Astrocyte (in vitro differentiated cells and primary cell): Measurements from ENCODE around the gene ZNF622. TPM values are rescaled to one million over a fixed set of nuclear protein-coding genes. Genes with fewer than 3 reads are reported as not detected.

Experiments
- DNase-seq: peaks from one replicate; pipeline ENCODE4 v3.0.0-alpha.2; 2010; ENCODE audit warnings: low read depth
- FAIRE-seq: peaks from 2 replicates; lab custom pipeline; 2011; peaks lifted over from hg19 to GRCh38; lab: Jason Lieb, UNC
- H2AFZ ChIP-seq: 2 replicates; pipeline ENCODE4 v1.6.0; 2012; ENCODE audit warnings: low read depth, low read length, inconsistent platforms
- H3K27ac ChIP-seq: 2 replicates; pipeline ENCODE4 v1.5.1; 2011; ENCODE audit warnings: low read depth, low read length, inconsistent platforms
- H3K27me3 ChIP-seq: 2 replicates; pipeline ENCODE4 v1.6.0; 2011; ENCODE audit warnings: low read length, inconsistent platforms; ENCODE audit not compliant: insufficient read depth
- H3K36me3 ChIP-seq: 2 replicates; pipeline ENCODE4 v1.5.1; 2011; ENCODE audit warnings: low read length, inconsistent platforms; ENCODE audit not compliant: insufficient read depth
- H3K4me1 ChIP-seq: 2 replicates; pipeline ENCODE4 v1.5.1; 2011; ENCODE audit warnings: low read length, inconsistent platforms; ENCODE audit not compliant: insufficient read depth
- H3K4me2 ChIP-seq: 2 replicates; pipeline ENCODE4 v1.6.0; 2012; ENCODE audit warnings: low read length, inconsistent platforms
- H3K4me3 ChIP-seq: 2 replicates; pipeline ENCODE4 v1.5.1; 2011; ENCODE audit warnings: low read depth, mild to moderate bottlenecking, low read length, inconsistent platforms; ENCODE audit not compliant: insufficient read depth
- H3K79me2 ChIP-seq: 2 replicates; pipeline ENCODE4 v1.6.0; 2012; ENCODE audit warnings: mild to moderate bottlenecking, low read length, inconsistent platforms; ENCODE audit not compliant: insufficient read depth
- H3K9ac ChIP-seq: 2 replicates; pipeline ENCODE4 v1.6.0; 2012; ENCODE audit warnings: mild to moderate bottlenecking, low read length, inconsistent platforms
- H3K9me3 ChIP-seq: 2 replicates; pipeline ENCODE4 v1.5.1; 2012; ENCODE audit warnings: low read depth, mild to moderate bottlenecking, low read length, inconsistent platforms; ENCODE audit not compliant: insufficient read depth
- H4K20me1 ChIP-seq: 2 replicates; pipeline ENCODE4 v1.6.0; 2012; ENCODE audit warnings: low read length, inconsistent platforms; ENCODE audit not compliant: insufficient read depth
- H3K27ac Mint-ChIP-seq: one replicate; pipeline ENCODE4 v1.8.0; 2021; ENCODE audit warnings: mild to moderate bottlenecking, mixed read lengths; ENCODE audit not compliant: unreplicated experiment
- H3K27me3 Mint-ChIP-seq: one replicate; pipeline ENCODE4 v1.8.0; 2021; ENCODE audit warnings: low read depth, mixed read lengths; ENCODE audit not compliant: unreplicated experiment
- H3K36me3 Mint-ChIP-seq: one replicate; pipeline ENCODE4 v1.8.0; 2021; ENCODE audit warnings: low read depth, mixed read lengths; ENCODE audit not compliant: unreplicated experiment
- H3K4me1 Mint-ChIP-seq: one replicate; pipeline ENCODE4 v1.8.0; 2021; ENCODE audit warnings: low read depth, mixed read lengths; ENCODE audit not compliant: unreplicated experiment
- H3K4me3 Mint-ChIP-seq: one replicate; pipeline ENCODE4 v1.8.0; 2021; ENCODE audit warnings: mild to moderate bottlenecking, moderate library complexity, mixed read lengths; ENCODE audit not compliant: unreplicated experiment
- H3K9me3 Mint-ChIP-seq: one replicate; pipeline ENCODE4 v1.8.0; 2021; ENCODE audit warnings: mild to moderate bottlenecking, mixed read lengths; ENCODE audit not compliant: unreplicated experiment
- EZH2 ChIP-seq: IDR thresholded peaks from 2 replicates; pipeline ENCODE4 v1.6.1; 2012; ENCODE audit warnings: mild to moderate bottlenecking, low read length, inconsistent platforms; ENCODE audit not compliant: insufficient read depth
- total RNA-seq: library from RNA; stranded (reverse); gene quantifications from 2 replicates; pipeline ENCODE4 v1.2.1, GENCODE V29; 2021
- TF ChIP-seq, protein P1 (sequence below): IDR thresholded peaks from 2 replicates; pipeline ENCODE4 v1.5.1; 2011; ENCODE audit warnings: low read depth, mild to moderate bottlenecking, inconsistent platforms, low read length, moderate library complexity; ENCODE audit not compliant: insufficient read depth

The ZNF622 gene
- total RNA-seq, 1 donor from 2014 or later, result 56.4 TPM

- H3K9ac ChIP-seq, result no peak overlapping the region
- peak overlapping the region; percentile 10 for H3K4me2 ChIP-seq
- H4K20me1 ChIP-seq, result no peaks in the 10 kb centered on the region
- no peaks in the 10 kb centered on the region for H3K4me1 ChIP-seq
- H3K27me3 Mint-ChIP-seq, result peaks cover 6% of the 10 kb centered on the region
- no peak for FAIRE-seq
- no peaks in the 10 kb centered on the region for H3K27me3 ChIP-seq
- H3K27ac Mint-ChIP-seq, result no peak overlapping the region
- no peak for DNase-seq
- H3K27ac ChIP-seq, result no peak overlapping the region
- H3K4me3 Mint-ChIP-seq, result no peak overlapping the region
- no peak overlapping the region for H3K4me3 ChIP-seq
- peaks cover 14% of the 10 kb centered on the region for H3K4me1 Mint-ChIP-seq
- no peak overlapping the region for H2AFZ ChIP-seq
- peaks cover 4% of the 10 kb centered on the region for H3K9me3 Mint-ChIP-seq
- no peaks in the 10 kb centered on the region for H3K36me3 ChIP-seq
- no peaks in the 10 kb centered on the region for H3K79me2 ChIP-seq
- no peaks in the 10 kb centered on the region for H3K9me3 ChIP-seq
- H3K36me3 Mint-ChIP-seq, result no peaks in the 10 kb centered on the region
- TF ChIP-seq, protein P1, sequence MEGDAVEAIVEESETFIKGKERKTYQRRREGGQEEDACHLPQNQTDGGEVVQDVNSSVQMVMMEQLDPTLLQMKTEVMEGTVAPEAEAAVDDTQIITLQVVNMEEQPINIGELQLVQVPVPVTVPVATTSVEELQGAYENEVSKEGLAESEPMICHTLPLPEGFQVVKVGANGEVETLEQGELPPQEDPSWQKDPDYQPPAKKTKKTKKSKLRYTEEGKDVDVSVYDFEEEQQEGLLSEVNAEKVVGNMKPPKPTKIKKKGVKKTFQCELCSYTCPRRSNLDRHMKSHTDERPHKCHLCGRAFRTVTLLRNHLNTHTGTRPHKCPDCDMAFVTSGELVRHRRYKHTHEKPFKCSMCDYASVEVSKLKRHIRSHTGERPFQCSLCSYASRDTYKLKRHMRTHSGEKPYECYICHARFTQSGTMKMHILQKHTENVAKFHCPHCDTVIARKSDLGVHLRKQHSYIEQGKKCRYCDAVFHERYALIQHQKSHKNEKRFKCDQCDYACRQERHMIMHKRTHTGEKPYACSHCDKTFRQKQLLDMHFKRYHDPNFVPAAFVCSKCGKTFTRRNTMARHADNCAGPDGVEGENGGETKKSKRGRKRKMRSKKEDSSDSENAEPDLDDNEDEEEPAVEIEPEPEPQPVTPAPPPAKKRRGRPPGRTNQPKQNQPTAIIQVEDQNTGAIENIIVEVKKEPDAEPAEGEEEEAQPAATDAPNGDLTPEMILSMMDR, result no peak
- no peak for TF ChIP-seq EZH2
These were observed 43.3 kb upstream of the ZNF622 start for GRCh38 chr5:16508730-16509531.

DNA sequence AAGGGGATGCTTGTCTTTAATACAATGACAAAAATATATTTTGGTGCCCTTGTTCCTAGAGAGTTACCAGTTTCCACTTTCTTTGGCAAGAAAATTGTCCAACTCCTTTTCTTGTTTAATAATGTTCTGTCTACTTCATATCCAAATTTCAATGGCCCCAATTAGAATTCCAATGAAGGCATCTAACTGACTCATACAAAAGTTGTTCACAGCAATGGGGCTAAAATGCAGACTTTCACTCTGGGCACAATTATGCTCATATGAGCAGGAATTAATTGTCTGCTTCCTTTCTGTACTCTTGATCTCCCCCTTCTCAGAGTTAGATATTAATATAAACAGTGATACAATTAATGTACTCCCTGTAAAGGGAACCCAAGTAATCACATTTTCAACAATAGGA is 42.1 kb upstream of the ZNF622 start:
- Mint-ChIP-seq H3K9me3 (peaks cover 4% of the 10 kb centered on the region), H3K4me3 (no peak overlapping the region), H3K27me3 (no peaks in the 10 kb centered on the region), H3K36me3 (no peaks in the 10 kb centered on the region), H3K27ac (no peak overlapping the region), H3K4me1 (peaks cover 14% of the 10 kb centered on the region)
- no peaks in the 10 kb centered on the region for H3K9me3 ChIP-seq
- TF ChIP-seq, protein P1, result no peak
- TF ChIP-seq EZH2, result no peak
- no peaks in the 10 kb centered on the region for H3K4me1 ChIP-seq
- H3K79me2 ChIP-seq, result no peaks in the 10 kb centered on the region
- H4K20me1 ChIP-seq, result no peaks in the 10 kb centered on the region
- H3K9ac ChIP-seq, result no peak overlapping the region
- H3K27me3 ChIP-seq, result no peaks in the 10 kb centered on the region
- FAIRE-seq, result no peak
- no peak overlapping the region for H3K27ac ChIP-seq
- no peak overlapping the region for H3K4me2 ChIP-seq
- H2AFZ ChIP-seq, result no peak overlapping the region
- no peak overlapping the region for H3K4me3 ChIP-seq
- peak; percentile 23 for DNase-seq
- no peaks in the 10 kb centered on the region for H3K36me3 ChIP-seq

DNA sequence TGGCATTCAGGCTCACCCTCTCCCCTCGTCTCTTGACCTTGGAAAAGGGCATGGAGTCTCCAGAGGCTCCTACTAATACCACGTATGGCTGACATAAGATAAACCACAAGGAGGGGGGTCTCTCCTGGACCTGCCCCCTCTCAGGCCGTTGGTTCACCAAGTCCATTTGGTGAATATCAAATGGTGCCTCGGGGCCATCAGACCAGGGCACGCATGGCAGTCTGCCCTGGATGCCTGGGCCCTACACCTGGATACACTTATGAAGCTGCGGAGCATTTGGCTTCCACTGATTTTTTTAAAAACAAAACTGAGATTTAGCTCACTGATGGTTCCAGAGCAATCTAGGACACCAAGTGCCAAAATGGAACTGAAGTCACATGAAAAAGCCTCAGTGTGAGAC is 40.3 kb upstream of the ZNF622 start:
- Histone ChIP-seq H3K79me2 (no peaks in the 10 kb centered on the region), H3K9me3 (no peaks in the 10 kb centered on the region), H4K20me1 (no peaks in the 10 kb centered on the region), H3K27me3 (no peaks in the 10 kb centered on the region), H3K4me3 (no peak overlapping the region), H3K9ac (no peak overlapping the region), H2AFZ (no peak overlapping the region), H3K4me2 (no peak overlapping the region), H3K4me1 (no peaks in the 10 kb centered on the region), H3K27ac (no peak overlapping the region), H3K36me3 (no peaks in the 10 kb centered on the region)
- Mint-ChIP-seq H3K9me3 (no peaks in the 10 kb centered on the region), H3K36me3 (no peaks in the 10 kb centered on the region), H3K4me3 (no peak overlapping the region), H3K27me3 (no peaks in the 10 kb centered on the region), H3K4me1 (peaks cover 14% of the 10 kb centered on the region), H3K27ac (no peak overlapping the region)
- TF ChIP-seq, protein P1, result no peak
- no peak for TF ChIP-seq EZH2
- FAIRE-seq (no peak), DNase-seq (no peak)
